HG03457 (cell line): Measurements from ENCODE around the gene CYP20A1.
A peak's percentile ranks its signal among the peaks of the same experiment; 100 is the strongest.
"Not testable (repeated sequence)": the region's sequence is repeated elsewhere in the genome, so short reads cannot be mapped to it uniquely, and the experiment has no call there.

Experiments
- ATAC-seq: cut with Tn5 transposase; IDR thresholded peaks from one replicate; pipeline ENCODE4 v1.9.1; 2021; ENCODE audit warnings: moderate number of reproducible peaks; ENCODE audit not compliant: unreplicated experiment

The CYP20A1 gene, protein sequence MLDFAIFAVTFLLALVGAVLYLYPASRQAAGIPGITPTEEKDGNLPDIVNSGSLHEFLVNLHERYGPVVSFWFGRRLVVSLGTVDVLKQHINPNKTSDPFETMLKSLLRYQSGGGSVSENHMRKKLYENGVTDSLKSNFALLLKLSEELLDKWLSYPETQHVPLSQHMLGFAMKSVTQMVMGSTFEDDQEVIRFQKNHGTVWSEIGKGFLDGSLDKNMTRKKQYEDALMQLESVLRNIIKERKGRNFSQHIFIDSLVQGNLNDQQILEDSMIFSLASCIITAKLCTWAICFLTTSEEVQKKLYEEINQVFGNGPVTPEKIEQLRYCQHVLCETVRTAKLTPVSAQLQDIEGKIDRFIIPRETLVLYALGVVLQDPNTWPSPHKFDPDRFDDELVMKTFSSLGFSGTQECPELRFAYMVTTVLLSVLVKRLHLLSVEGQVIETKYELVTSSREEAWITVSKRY

GRCh38 chr2:203238704-203239526 lies at the start of gene CYP20A1:
Gene CYP20A1, plus strand, starts transcription at chr2:203239018. Its CDS starts 45 bp downstream, at chr2:203239063.
- peak; percentile 85 for ATAC-seq

GRCh38 chr2:203190547-203190946 lies 48.3 kb upstream of the CYP20A1 start:
- not testable (repeated sequence) for ATAC-seq

GRCh38 chr2:203191026-203191425 lies 47.8 kb upstream of the CYP20A1 start:
- ATAC-seq, result not testable (repeated sequence)

- no peak for ATAC-seq
Measured at GRCh38 chr2:203191961-203192360, 46.9 kb upstream of the CYP20A1 start.

- ATAC-seq, result no peak
Measured at GRCh38 chr2:203195331-203196036, 43.3 kb upstream of the CYP20A1 start.

- ATAC-seq, result no peak
Measured at GRCh38 chr2:203200866-203201265, 38.0 kb upstream of the CYP20A1 start.

DNA sequence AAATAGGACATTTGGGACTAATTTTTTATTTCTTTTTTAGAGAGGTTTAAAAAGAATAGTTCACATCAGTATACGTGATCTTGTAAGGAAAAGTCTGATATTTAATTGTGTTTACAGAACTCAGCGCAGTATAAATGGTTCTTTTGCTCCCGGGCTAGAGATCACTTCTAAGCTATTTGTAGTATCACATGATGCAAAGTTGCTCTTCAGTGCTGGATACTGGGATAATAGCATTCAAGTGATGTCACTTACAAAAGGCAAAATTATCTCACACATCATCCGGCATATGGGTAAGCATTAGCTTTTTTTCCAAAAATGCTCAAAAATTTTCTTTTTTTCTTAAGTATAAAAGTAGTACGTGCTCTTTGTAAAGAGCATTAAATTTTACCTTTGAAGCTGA lies 37.4 kb upstream of the CYP20A1 start:
- ATAC-seq, result no peak

GRCh38 chr2:203209538-203209937 lies 29.3 kb upstream of the CYP20A1 start:
- no peak for ATAC-seq

DNA sequence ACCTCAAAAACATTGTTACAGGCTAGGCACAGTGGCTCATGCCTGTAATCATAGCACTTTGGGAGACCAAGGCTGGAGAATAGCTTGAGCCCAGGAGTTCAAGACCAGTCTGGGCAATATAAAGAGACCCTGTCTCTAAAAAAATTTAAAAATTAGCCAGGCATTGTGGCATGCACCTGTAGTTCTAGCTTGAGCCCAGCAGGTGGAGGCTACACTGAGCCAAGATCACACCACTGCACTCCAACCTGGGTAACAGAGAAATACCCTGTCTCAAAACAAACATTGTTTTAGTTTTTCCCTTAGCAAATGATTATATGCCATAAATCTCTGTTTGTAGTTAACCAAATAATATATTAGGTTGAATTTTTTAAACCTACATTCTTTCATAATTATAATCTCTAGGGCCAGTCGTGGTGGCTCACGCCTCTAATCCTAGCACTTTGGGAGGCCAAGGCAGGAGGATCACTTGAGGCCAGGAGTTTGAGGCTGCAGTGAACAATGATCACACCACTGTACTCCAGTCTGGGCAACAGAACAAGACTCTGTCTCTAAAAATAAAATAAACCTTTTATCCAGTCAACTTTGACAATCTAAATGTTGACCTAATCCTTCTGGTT lies 13.3 kb upstream of the CYP20A1 start:
- no peak for ATAC-seq

- ATAC-seq, result not testable (repeated sequence)
Measured at GRCh38 chr2:203229674-203230073, 9.1 kb upstream of the CYP20A1 start.

DNA sequence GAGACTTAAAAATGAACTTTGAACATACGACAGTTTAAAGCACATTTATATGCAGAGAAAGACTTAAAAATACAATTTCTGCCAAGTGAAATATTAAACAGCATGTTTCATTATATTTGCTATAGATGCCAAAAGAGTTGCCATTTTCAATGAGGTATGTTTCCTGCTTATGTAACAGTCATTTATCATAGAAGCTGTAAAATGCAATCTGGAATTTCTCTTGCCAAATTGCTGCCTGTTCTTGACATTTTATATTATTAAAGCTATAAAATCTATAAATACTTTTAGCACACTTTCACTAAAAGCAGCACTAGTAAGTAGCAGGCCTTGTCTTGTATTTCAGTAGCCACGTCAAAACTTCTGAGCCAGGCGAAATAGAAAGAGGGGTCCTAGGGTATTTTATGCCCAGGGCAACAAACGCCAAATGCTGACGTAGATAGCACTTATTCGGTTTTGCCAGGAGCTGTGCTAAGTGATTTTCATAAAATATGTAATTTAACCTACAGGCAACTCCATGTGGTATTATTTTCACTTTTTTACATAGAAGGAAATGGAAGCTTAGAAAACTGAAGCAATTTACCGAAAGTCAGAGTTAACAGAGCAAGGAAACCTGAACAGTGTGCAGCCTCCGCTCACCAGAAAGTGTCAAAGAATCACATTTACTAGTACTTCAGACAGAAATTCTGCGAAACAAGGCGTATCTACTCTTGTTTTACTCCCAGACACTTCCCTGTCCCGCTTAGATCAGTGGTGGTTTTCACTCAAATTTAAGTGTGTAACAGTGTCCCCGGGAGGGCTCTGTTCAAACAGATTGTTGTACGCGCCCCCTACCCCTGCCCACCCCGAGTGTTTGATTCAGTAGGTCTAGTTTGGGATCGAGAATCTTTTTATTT lies 1.2 kb upstream of the CYP20A1 start:
- ATAC-seq, result no peak

DNA sequence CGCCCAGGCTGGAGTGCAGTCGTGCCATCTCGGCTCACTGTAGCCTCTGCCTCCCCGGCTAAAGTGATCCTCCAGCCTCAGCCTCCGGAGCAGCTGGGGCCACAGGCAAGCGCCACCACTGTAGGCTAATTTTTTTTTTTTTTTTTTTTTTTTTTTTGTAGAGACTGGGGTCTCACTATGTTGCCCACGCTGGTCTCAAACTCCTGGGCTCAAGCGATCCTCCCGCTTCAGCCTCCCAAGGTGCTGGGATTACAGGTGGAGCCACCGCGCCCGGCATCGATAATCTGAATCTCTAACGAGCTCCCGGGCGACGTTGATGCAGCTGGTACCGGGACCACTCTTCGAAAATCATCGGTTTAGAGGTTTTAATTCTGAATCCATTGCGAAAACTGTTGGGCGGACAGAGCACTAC lies 520 bp upstream of the CYP20A1 start:
- ATAC-seq, result no peak

- no peak for ATAC-seq
Measured at GRCh38 chr2:203240491-203240890, 1.7 kb downstream of the CYP20A1 start.

DNA sequence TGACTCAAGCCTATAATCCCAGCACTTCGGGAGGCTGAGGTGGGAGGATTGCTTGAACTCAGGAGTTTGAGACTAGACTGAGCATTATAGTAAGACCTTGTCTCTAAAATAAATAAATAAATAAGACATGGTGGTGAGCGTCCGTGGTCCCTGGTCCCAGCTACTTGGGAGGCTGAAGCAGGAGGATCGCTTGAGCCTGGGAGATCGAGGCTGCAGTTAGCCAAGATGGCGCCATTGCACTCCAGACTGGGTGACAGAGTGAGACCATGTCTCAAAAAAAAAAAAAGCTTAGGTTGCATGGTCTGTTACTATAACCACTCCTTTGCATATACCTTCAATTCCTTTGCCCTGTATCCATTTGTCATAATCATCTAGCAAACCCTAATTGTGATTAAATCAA lies 3.7 kb downstream of the CYP20A1 start:
- no peak for ATAC-seq

DNA sequence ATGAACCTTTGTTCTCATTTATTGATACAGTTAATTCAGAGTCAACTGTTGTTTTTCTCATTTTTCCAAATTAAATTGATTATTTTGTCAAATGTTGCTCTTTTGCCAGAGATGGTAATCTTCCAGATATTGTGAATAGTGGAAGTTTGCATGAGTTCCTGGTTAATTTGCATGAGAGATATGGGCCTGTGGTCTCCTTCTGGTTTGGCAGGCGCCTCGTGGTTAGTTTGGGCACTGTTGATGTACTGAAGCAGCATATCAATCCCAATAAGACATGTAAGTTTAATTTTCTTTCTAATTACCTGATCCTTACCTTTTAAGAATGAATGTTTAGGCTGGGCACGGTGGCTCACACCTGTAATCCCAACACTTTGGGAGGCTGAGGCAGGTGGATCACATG lies 7.8 kb downstream of the CYP20A1 start:
- ATAC-seq, result no peak

- no peak for ATAC-seq
Measured at GRCh38 chr2:203252818-203253217, 14.0 kb downstream of the CYP20A1 start.

DNA sequence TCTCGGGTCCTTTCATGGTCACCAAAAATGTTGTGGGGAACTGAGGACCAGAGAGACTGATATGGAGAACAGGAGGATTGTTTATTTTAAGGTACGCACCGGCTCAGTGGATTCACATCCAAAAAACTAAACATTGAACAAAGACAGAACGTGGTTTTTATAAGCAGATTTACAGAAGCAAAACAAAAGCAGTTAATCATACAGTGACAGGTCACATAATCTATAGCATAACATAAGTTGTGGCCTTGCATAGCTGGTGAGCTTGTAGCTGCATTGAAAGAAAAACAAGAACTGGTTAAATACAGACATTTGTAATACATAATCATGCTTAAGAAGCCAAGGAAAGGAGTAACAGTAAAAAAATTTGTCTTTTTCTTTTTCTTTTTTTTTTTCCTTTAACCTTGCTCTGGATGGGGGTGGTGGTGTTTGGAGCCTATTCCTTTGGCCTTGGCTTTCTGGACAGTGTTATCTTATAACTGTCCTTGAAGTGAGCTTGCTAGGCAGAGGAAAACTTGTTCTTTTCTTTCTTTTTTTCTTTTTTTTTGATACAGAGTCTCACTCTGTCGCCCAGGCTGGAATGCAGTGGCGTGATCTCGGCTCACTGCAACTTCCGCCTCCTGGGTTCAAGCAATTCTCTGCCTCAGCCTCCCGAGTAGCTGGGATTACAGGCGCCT lies 14.7 kb downstream of the CYP20A1 start:
- ATAC-seq, result not testable (repeated sequence)

DNA sequence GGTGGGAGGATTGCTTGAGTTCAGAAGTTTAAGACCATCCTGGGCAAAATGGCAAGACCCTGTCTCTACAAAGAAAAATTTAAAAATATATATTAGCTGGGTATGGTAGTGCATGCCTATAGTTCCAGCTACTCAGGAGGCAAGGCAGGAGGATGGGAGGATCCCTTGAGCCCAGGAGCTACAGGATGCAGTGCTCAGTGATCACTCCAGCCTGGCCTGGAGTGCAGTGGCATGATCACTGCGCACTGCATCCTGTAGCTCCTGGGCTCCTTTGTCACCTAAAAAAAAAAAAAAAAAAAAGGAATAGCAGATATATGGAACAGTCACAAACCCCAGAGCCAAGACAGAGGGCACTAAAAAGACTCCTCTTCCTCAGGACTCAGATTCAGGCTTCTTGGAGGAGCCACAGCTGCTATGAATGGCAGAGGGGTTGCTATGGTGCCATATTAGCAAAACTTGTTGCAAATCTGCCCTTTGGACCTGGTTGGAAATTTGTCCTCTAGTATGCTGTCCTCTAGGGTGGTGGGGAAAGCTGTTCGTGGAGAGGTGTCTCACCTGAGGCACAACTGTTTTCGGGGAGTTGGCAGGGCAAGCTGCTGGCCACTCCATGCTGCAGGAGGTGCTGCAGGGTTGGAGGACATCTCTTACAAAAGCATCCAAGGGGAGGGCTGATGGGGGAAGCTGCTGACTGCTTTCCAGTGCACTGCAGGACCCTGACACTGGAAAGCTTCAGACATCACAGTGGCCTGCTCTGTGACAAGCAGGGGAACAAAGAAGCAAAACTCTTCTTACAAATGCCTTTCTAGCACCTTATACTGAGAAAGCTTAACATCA lies 22.7 kb downstream of the CYP20A1 start:
- no peak for ATAC-seq
